Sigmoid colon (tissue), 7 donors: Measurements from ENCODE around the gene ARL8A. TPM values are rescaled to one million over a fixed set of nuclear protein-coding genes. Genes with fewer than 3 reads are reported as not detected.
A peak's percentile ranks its signal among the peaks of the same experiment; 100 is the strongest.

ENCODE experiments used
- DNase-seq: peaks from one replicate; pipeline ENCODE4 v3.0.0-alpha.2; 2019
- H3K27ac ChIP-seq, 4 donors: fragments of 200-600 bp; sonication (generic); one replicate each; pipeline ENCODE4 v1.5.1; 2016 to 2019; ENCODE audit warnings: mild to moderate bottlenecking in 1 of 4
- H3K27me3 ChIP-seq, 3 donors: fragments of 200-600 bp; sonication (generic); one replicate each; pipeline ENCODE4 v1.5.1; 2019; ENCODE audit warnings: mild to moderate bottlenecking in 1 of 3
- H3K36me3 ChIP-seq, 4 donors: fragments of 200-600 bp; sonication (generic); one replicate each; pipeline ENCODE4 v1.5.1; 2016 to 2019
- H3K4me1 ChIP-seq, 4 donors: fragments of 200-600 bp; sonication (generic); one replicate each; pipeline ENCODE4 v1.5.1; 2017 to 2019
- H3K4me3 ChIP-seq, 4 donors: fragments of 200-600 bp; sonication (generic); one replicate each; pipeline ENCODE4 v1.5.1; 2017 to 2019; ENCODE audit warnings: mild to moderate bottlenecking in 2 of 4, moderate library complexity in 1 of 4
- H3K9me3 ChIP-seq, 4 donors: fragments of 200-600 bp in 3 of 4; sonication (generic) in 3 of 4; one replicate each; pipeline versions ENCODE4 v1.5.1 to v1.6.1; 2013 to 2019
- CTCF ChIP-seq, 4 experiments: fragments of 450-650 bp in 3 of 4; fragments of 200-600 bp in 1 of 4; IDR thresholded peaks; one replicate each; pipeline ENCODE4 v1.5.1; 2016 to 2019; ENCODE audit warnings: antibody characterized with exemption in 4 of 4, mild to moderate bottlenecking in 3 of 4, moderate library complexity in 2 of 4
- EP300 ChIP-seq, 4 donors: sonication (generic); formaldehyde crosslinking; IDR thresholded peaks; one replicate each; pipeline ENCODE4 v1.6.1; 2017; ENCODE audit warnings: antibody characterized with exemption in 4 of 4
- POLR2A ChIP-seq, 2 donors: fragments of 450-650 bp; IDR thresholded peaks; one replicate each; pipeline ENCODE4 v1.6.1; 2016; ENCODE audit warnings: antibody characterized with exemption in 2 of 2, mild to moderate bottlenecking in 2 of 2, moderate library complexity in 2 of 2
- POLR2AphosphoS5 ChIP-seq, 4 donors: sonication (generic); formaldehyde crosslinking; IDR thresholded peaks; one replicate each; pipeline ENCODE4 v1.6.1; 2017; ENCODE audit warnings: antibody characterized with exemption in 4 of 4
- WGBS, 2 donors: extraction: QIAGEN DNeasy Blood & Tissue Kit; methylation state at CpG; one replicate each; pipeline ENCODE4 v1.1.7; 2013; 5-methylcytosine and 5-hydroxymethylcytosine counted together
- intact Hi-C: fragments of 100-400 bp; cut with DNase I; formaldehyde crosslinking; loops from one replicate; pipeline ENCODE4 v1.15.1; 2023
- polyA plus RNA-seq, 3 donors: library from polyadenylated mRNA; stranded (reverse); fragments of 200-250 nt; gene quantifications; one replicate each; pipeline ENCODE4 v1.2.3, GENCODE V29; 2013
- total RNA-seq, 4 donors: library from RNA; depleted of rRNA; stranded (reverse); fragments of >200 nt; gene quantifications; one replicate each; pipeline ENCODE4 v1.1.0, GENCODE V29; 2016
- donor health status: healthy with polysubstance abuse.
- donor health status: Bipolar disorder and iron deficiency.
- donor health status: healthy.

ARL8A gene
- total and polyA plus RNA-seq, 7 donors, result 13.8 to 29.0 (median 22.4) TPM

GRCh38 chr1:202107801-202108731 is 36.5 kb downstream of the ARL8A start:
- Histone ChIP-seq H3K36me3 (no peaks in the 10 kb centered on the region), H3K27me3 (peaks cover 0 to 6% (median 0%) of the 10 kb centered on the region in 3 donors), H3K27ac (peak overlapping the region in 1 of 4 donors; percentile 42), H3K4me1 (peaks cover 0 to 7% (median 6%) of the 10 kb centered on the region in 4 donors), H3K4me3 (no peak overlapping the region), H3K9me3 (no peaks in the 10 kb centered on the region)
- TF ChIP-seq CTCF (IDR thresholded peaks at IDR 0.05), result no peak
- TF ChIP-seq EP300 (IDR thresholded peaks at IDR 0.05), result no peak
- no peak for TF ChIP-seq POLR2AphosphoS5 (IDR thresholded peaks at IDR 0.05)
- no peak for DNase-seq
- intact Hi-C loops, result no loop called here
- 12 to 65% methylated on average over 13 of the region's 13 CpGs for WGBS, 2 donors

GRCh38 chr1:202107321-202107761 is 37.2 kb downstream of the ARL8A start:
- Histone ChIP-seq H3K36me3 (no peaks in the 10 kb centered on the region), H3K27ac (peak overlapping the region in 1 of 4 donors; percentile 42), H3K9me3 (no peaks in the 10 kb centered on the region), H3K4me1 (no peaks in the 10 kb centered on the region), H3K27me3 (peaks cover 0 to 6% (median 0%) of the 10 kb centered on the region in 3 donors), H3K4me3 (no peak overlapping the region)
- no peak for DNase-seq
- 4 to 55% methylated on average over 5 of the region's 5 CpGs for WGBS, 2 donors
- intact Hi-C loops, result no loop called here
- no peak for TF ChIP-seq POLR2AphosphoS5 (IDR thresholded peaks at IDR 0.05)
- no peak for TF ChIP-seq POLR2A (IDR thresholded peaks at IDR 0.05)
- no peak for TF ChIP-seq EP300 (IDR thresholded peaks at IDR 0.05)
- no peak for TF ChIP-seq CTCF (IDR thresholded peaks at IDR 0.05)

GRCh38 chr1:202106340-202107254 is 37.9 kb downstream of the ARL8A start:
- no peak for TF ChIP-seq EP300 (IDR thresholded peaks at IDR 0.05)
- peak in 1 of 4 donors; percentile 8 for TF ChIP-seq POLR2AphosphoS5 (IDR thresholded peaks at IDR 0.05)
- no peak for TF ChIP-seq CTCF (IDR thresholded peaks at IDR 0.05)
- TF ChIP-seq POLR2A (IDR thresholded peaks at IDR 0.05), result peak in 1 of 2 donors; percentile 28
- H3K4me1 ChIP-seq, result no peaks in the 10 kb centered on the region
- no peaks in the 10 kb centered on the region for H3K9me3 ChIP-seq
- intact Hi-C loops, result no loop called here
- H3K4me3 ChIP-seq, result no peak overlapping the region
- no peak for DNase-seq
- peaks cover 0 to 6% (median 0%) of the 10 kb centered on the region in 3 donors for H3K27me3 ChIP-seq
- 18 to 64% methylated on average over 10 of the region's 10 CpGs for WGBS, 2 donors
- H3K36me3 ChIP-seq, result no peaks in the 10 kb centered on the region
- peak overlapping the region in 2 of 4 donors; percentile 1 to 42 for H3K27ac ChIP-seq

GRCh38 chr1:202105571-202106339 is 38.8 kb downstream of the ARL8A start:
- H3K27ac ChIP-seq, result no peak overlapping the region

More at GRCh38 chr1:202105571-202106339, 38.8 kb downstream of the ARL8A start:
- intact Hi-C loops, result no loop called here
- no peak for DNase-seq
- Histone ChIP-seq H3K9me3 (no peaks in the 10 kb centered on the region), H3K27me3 (peaks cover 0 to 6% (median 0%) of the 10 kb centered on the region in 3 donors), H3K36me3 (no peaks in the 10 kb centered on the region), H3K4me1 (no peaks in the 10 kb centered on the region), H3K4me3 (no peak overlapping the region)
- no peak for TF ChIP-seq EP300 (IDR thresholded peaks at IDR 0.05)
- no peak for TF ChIP-seq POLR2A (IDR thresholded peaks at IDR 0.05)
- no peak for TF ChIP-seq CTCF (IDR thresholded peaks at IDR 0.05)
- no peak for TF ChIP-seq POLR2AphosphoS5 (IDR thresholded peaks at IDR 0.05)
- WGBS, 2 donors, result 10 to 50% methylated on average over 10 of the region's 10 CpGs
